GM12874 (cell line): ENCODE results near the gene SCGN.

Experiments
- CTCF ChIP-seq: IDR thresholded peaks from 2 replicates; pipeline ENCODE4 v1.5.1; 2011; ENCODE audit warnings: low read depth, mild to moderate bottlenecking, control low read depth, low read length, moderate library complexity; ENCODE audit not compliant: insufficient read depth

SCGN gene

GRCh38 chr6:25614052-25614451 is 38.0 kb upstream of the SCGN start:
- no peak for TF ChIP-seq CTCF

GRCh38 chr6:25615471-25615870 is 36.5 kb upstream of the SCGN start:
- no peak for TF ChIP-seq CTCF

- TF ChIP-seq CTCF = no peak
Measured at GRCh38 chr6:25617997-25618396, 34.0 kb upstream of the SCGN start.

- TF ChIP-seq CTCF = no peak
Measured at GRCh38 chr6:25619217-25619616, 32.8 kb upstream of the SCGN start.

- no peak for TF ChIP-seq CTCF
Measured at GRCh38 chr6:25620391-25620790, 31.6 kb upstream of the SCGN start.

- no peak for TF ChIP-seq CTCF
Measured at GRCh38 chr6:25623065-25623464, 28.9 kb upstream of the SCGN start.

GRCh38 chr6:25623879-25624278 is 28.1 kb upstream of the SCGN start:
- TF ChIP-seq CTCF = no peak

GRCh38 chr6:25627001-25627400 is 25.0 kb upstream of the SCGN start:
- TF ChIP-seq CTCF = no peak
